ENCODE results near the gene CKLF.

DNA sequence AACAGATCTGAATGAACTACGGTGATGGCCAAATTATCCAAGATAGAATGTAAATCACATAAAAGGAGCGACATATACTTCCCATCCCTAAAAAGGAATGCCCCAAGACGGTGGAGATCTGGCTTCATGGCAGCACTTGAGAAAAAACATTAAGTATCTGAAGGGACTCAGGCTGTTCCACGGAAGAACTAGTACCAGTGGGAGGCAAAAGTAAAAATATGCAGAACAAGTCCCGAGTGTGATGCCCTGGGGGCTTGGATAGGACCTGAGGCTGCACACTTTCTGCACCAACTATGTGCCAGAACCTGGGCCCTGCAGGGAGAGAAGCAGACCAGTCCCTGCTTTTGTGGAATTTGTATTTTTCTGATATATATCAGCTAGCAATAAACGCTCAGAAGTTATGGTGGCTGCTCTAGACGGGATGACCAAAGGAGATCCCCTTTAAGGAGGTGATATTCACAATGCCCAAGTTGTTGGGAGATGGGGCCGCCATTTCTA is 539 bp upstream of the CKLF start:
- TF ChIP-seq, protein P1, sequence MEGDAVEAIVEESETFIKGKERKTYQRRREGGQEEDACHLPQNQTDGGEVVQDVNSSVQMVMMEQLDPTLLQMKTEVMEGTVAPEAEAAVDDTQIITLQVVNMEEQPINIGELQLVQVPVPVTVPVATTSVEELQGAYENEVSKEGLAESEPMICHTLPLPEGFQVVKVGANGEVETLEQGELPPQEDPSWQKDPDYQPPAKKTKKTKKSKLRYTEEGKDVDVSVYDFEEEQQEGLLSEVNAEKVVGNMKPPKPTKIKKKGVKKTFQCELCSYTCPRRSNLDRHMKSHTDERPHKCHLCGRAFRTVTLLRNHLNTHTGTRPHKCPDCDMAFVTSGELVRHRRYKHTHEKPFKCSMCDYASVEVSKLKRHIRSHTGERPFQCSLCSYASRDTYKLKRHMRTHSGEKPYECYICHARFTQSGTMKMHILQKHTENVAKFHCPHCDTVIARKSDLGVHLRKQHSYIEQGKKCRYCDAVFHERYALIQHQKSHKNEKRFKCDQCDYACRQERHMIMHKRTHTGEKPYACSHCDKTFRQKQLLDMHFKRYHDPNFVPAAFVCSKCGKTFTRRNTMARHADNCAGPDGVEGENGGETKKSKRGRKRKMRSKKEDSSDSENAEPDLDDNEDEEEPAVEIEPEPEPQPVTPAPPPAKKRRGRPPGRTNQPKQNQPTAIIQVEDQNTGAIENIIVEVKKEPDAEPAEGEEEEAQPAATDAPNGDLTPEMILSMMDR (conservative IDR thresholded peaks at IDR 0.05 in 1 of 2, IDR thresholded peaks at IDR 0.05 in 1 of 2; ENCODE audit: extremely low read depth in 1 of 2, insufficient read depth in 1 of 2, low read depth in 1 of 2, low read length in 2 of 2) = no peak
- no peak for TF ChIP-seq EZH2 (IDR thresholded peaks at IDR 0.05; ENCODE audit: borderline replicate concordance, low read length)

Measured in mammary epithelial cell (primary cell).